Right lobe of liver (tissue), 6 donors: ENCODE data around the gene PEX6. TPM values are rescaled to one million over a fixed set of nuclear protein-coding genes. Genes with fewer than 3 reads are reported as not detected.

Source experiments
- ATAC-seq, 4 donors: fragments of 200-7000 bp; cut with Tn5 transposase; one replicate each; pipeline ENCODE4 v1.9.1; 2020; ENCODE audit warnings: mild to moderate bottlenecking in 4 of 4, moderate library complexity in 4 of 4
- DNase-seq, 3 donors: peaks; one replicate each; pipeline ENCODE4 v3.0.0-alpha.2; 2020
- H3K27ac ChIP-seq, 3 donors: fragments of 200-600 bp; one replicate each; pipeline ENCODE4 v1.8.0; 2022
- H3K27me3 ChIP-seq, 2 donors: fragments of 200-600 bp; one replicate each; pipeline ENCODE4 v1.8.0; 2022
- H3K36me3 ChIP-seq, 4 donors: fragments of 200-600 bp; sonication (generic) in 1 of 4; one replicate each; pipeline versions ENCODE4 v1.5.1 to v1.8.0; 2017 to 2022; ENCODE audit warnings: control low read depth in 1 of 4
- H3K4me1 ChIP-seq, 4 donors: fragments of 200-600 bp; sonication (generic) in 1 of 4; one replicate each; pipeline versions ENCODE4 v1.5.1 to v1.8.0; 2017 to 2022; ENCODE audit warnings: control low read depth in 1 of 4
- H3K4me3 ChIP-seq, 3 donors: fragments of 200-600 bp; one replicate each; pipeline ENCODE4 v1.8.0; 2022
- H3K9me3 ChIP-seq, 4 donors: fragments of 200-600 bp; sonication (generic) in 1 of 4; one replicate each; pipeline versions ENCODE4 v1.5.1 to v1.8.0; 2017 to 2022; ENCODE audit warnings: control low read depth in 1 of 4
- POLR2A ChIP-seq: fragments of 450-650 bp; IDR thresholded peaks from one replicate; pipeline ENCODE4 v1.6.1; 2017; ENCODE audit warnings: antibody characterized with exemption, mild to moderate bottlenecking
- WGBS: methylation state at CpG from one replicate; pipeline ENCODE4 v1.1.6; 2018; ENCODE audit warnings: low coverage, low lambda C conversion rate; ENCODE audit not compliant: insufficient coverage; ENCODE audit errors: missing lambda C conversion rate; 5-methylcytosine and 5-hydroxymethylcytosine counted together
- intact Hi-C, 2 donors: fragments of 100-400 bp; cut with DNase I; formaldehyde crosslinking; loops; one replicate each; pipeline versions ENCODE4 v1.11.2 to v1.14.1; 2022
- total RNA-seq, 6 experiments: library from RNA; depleted of rRNA in 2 of 6; stranded (reverse); fragments of >200 nt in 2 of 6; fragmentation: NEBNext Ultra II Directional in 3 of 6; extraction: Animal tissue kit (Norgen Biotek cat#: 25700) in 3 of 6; gene quantifications; one replicate each; pipeline versions ENCODE4 v1.1.0 to v1.2.4, GENCODE V29; 2016 to 2023
- TF ChIP-seq, protein P1 (sequence below), 4 donors: fragments of 200-600 bp in 3 of 4; fragments of 450-650 bp in 1 of 4; IDR thresholded peaks; one replicate each; pipeline versions ENCODE4 v1.5.1 to v1.8.0; 2016 to 2022; ENCODE audit warnings: antibody characterized with exemption in 4 of 4, mild to moderate bottlenecking in 2 of 4
- donor health status: DM: no; HTN: yes; CAD: no.
- donor health status: DM: no; HTN: no; CAD: no.
- donor health status: DM: no; HTN: no; CAD: no.
- donor health status: DM: no; HTN: yes; CAD: no.
- donor health status: DM: no; HTN: yes; CAD: no.

The PEX6 gene
- total RNA-seq, 6 experiments from 2014 or later, result 15.7 to 25.9 (median 21.3) TPM

DNA sequence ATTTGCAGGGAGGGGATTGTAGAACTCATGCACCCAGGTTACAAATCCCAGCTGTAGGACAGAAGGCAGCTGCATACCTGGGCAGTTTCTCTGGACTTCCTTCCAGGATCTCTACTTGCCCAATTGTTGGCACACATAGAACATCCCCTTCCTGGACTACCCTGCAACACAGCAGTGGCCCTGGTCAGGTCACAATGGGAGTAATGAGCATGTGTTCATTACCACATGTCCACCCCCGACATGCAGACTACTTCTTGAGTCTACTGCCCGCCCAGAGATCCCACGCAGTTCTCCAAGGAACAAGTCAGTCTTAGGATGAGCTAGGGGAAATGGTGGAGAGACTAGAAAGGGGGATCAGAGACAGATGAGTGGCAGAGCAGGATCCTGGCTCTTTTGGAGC, 5.1 kb downstream of the PEX6 start:
- H3K27ac ChIP-seq, result no peak overlapping the region
- intact Hi-C loops, result no loop called here
- no peaks in the 10 kb centered on the region for H3K9me3 ChIP-seq
- peaks cover 0 to 30% (median 2%) of the 10 kb centered on the region in 4 donors for H3K4me1 ChIP-seq
- H3K27me3 ChIP-seq, result no peaks in the 10 kb centered on the region
- DNase-seq (no peak), ATAC-seq (no peak)
- no peak overlapping the region for H3K4me3 ChIP-seq
- 71% methylated on average over 3 of the region's 3 CpGs for WGBS
- peaks cover 0 to 3% (median 0%) of the 10 kb centered on the region in 4 donors for H3K36me3 ChIP-seq
- TF ChIP-seq, protein P1, sequence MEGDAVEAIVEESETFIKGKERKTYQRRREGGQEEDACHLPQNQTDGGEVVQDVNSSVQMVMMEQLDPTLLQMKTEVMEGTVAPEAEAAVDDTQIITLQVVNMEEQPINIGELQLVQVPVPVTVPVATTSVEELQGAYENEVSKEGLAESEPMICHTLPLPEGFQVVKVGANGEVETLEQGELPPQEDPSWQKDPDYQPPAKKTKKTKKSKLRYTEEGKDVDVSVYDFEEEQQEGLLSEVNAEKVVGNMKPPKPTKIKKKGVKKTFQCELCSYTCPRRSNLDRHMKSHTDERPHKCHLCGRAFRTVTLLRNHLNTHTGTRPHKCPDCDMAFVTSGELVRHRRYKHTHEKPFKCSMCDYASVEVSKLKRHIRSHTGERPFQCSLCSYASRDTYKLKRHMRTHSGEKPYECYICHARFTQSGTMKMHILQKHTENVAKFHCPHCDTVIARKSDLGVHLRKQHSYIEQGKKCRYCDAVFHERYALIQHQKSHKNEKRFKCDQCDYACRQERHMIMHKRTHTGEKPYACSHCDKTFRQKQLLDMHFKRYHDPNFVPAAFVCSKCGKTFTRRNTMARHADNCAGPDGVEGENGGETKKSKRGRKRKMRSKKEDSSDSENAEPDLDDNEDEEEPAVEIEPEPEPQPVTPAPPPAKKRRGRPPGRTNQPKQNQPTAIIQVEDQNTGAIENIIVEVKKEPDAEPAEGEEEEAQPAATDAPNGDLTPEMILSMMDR (IDR thresholded peaks at IDR 0.05), result no peak
- TF ChIP-seq POLR2A, result no peak

DNA sequence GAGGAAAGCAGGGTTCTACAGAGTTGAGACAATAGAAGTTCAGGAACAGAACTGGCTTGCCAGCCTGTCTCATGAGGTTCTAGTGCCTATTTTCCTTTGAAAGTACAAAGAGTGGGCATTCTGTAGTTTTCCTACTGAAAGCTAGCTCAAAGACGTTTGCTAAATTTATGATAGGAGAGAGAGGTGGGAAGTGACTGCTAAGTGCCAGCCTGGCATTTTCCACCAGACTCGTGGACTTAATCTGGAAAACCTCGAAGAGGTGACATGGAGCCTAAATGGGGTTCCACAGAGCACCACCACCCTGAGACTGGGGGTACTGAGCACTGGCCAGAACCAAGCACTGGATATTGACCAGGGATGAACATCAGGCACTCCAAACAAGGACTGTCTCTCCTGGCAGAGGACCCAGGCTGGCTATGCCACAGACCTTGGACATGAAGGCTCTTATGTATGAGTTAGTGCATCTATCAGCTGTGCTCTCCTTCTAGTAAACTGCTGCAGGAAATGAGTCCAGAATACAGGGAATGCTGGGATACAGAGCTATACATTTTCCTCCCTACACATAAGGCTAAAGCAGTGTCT, 7.1 kb downstream of the PEX6 start:
- Histone ChIP-seq H3K4me3 (no peak overlapping the region), H3K27ac (no peak overlapping the region)
- intact Hi-C loops, result no loop called here

DNA sequence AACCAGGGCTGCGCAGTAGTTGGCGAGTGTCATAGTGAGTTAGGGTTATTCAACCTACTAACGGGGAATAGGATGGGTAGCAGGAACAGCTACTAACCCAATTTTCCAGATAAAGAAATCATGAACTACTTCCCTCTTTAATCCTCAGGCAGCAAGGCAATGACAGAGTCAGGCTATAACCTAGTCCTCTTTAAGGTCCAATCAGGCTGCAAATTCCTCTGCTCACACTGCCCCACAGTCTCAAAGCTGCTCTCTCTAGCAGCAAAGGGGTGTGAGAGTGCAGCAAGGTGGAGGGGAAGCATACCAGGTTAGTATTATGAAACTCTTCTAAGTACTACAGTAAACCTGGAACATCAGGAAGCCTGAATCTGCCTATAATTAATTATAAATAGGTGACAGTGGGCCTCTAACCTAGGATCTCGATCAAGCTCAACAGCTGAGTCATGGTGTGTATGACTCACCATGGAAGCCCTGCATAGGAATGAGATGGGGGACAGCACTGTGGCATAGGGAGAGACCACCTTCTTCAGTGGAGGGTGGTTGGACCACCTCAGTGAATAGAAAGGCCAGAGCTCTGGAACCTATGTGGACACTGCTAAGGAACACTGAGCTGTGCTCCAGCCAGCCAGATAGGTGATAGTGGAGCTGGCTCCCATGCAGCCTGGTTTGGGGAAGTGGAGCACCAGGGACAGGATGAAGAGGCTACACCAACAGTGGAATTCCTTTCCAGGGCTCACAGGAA, 7.9 kb downstream of the PEX6 start:
- TF ChIP-seq, protein P1 (IDR thresholded peaks at IDR 0.05), result no peak
- TF ChIP-seq POLR2A, result no peak
- DNase-seq (no peak), ATAC-seq (peak in 1 of 4 donors; percentile 73)
- Histone ChIP-seq H3K27ac (no peak overlapping the region), H3K4me1 (peaks cover 0 to 18% (median 0%) of the 10 kb centered on the region in 4 donors), H3K27me3 (no peaks in the 10 kb centered on the region), H3K4me3 (no peak overlapping the region), H3K9me3 (no peaks in the 10 kb centered on the region), H3K36me3 (peaks cover 0 to 10% (median 5%) of the 10 kb centered on the region in 4 donors)
- intact Hi-C loops, result no loop called here
- 45% methylated on average over 1 of the region's 4 CpGs for WGBS

More for the DNA sequence above, 7.1 kb downstream of the PEX6 start:
- Histone ChIP-seq H3K4me1 (peaks cover 0 to 18% (median 0%) of the 10 kb centered on the region in 4 donors), H3K36me3 (peaks cover 0 to 4% (median 2%) of the 10 kb centered on the region in 4 donors), H3K9me3 (no peaks in the 10 kb centered on the region), H3K27me3 (no peaks in the 10 kb centered on the region)
- DNase-seq (no peak), ATAC-seq (no peak)
- WGBS, result 80% methylated on average over 2 of the region's 3 CpGs
- TF ChIP-seq, protein P1 (IDR thresholded peaks at IDR 0.05), result no peak
- no peak for TF ChIP-seq POLR2A

DNA sequence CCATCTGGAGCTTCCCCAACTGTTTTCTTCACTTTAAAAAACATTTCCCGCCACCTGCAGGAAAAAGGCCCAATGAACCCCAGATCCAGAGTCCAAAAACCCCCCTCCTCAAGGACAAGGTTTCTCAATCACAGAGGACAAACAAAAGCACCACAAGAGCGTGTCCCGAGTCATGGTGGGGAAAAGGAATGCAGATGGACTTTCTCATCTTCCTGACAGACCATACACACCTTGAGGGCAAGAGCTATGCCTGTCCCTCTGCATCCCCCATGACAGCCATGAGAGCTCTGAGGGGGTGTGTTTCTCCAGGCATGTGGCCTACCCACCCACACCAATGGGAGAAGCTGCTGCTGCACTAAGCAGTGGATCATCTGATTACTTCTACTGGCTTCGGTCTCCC, 9.0 kb downstream of the PEX6 start:
- Histone ChIP-seq H3K27ac (no peak overlapping the region), H3K27me3 (no peaks in the 10 kb centered on the region), H3K4me1 (peaks cover 0 to 18% (median 0%) of the 10 kb centered on the region in 4 donors), H3K36me3 (peaks cover 0 to 21% (median 9%) of the 10 kb centered on the region in 4 donors), H3K9me3 (no peaks in the 10 kb centered on the region), H3K4me3 (no peak overlapping the region)
- intact Hi-C loops, result no loop called here
- WGBS, result 67% methylated on average over 2 of the region's 4 CpGs
- no peak for TF ChIP-seq POLR2A
- ATAC-seq (no peak), DNase-seq (no peak)

DNA sequence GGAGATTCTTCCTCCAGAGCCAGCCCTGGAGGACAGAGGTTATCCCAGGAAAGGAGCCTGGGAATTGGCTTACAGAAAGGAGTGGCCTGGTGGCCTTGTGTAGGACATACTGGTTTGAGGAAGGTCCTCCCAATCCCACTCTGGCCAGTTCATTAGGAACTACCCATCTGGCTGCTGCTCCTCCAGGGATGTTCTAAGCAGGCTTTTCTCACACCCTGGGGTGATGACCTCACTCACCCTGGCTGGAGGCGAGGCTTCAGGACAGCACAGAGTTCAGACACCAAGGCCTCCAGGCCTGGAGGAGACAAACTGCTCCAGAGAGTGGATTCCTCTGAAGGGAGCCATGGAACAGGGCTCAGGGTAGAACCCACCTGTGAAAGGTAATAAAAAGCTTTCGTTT, 9.6 kb downstream of the PEX6 start:
- Histone ChIP-seq H3K27ac (no peak overlapping the region), H3K9me3 (no peaks in the 10 kb centered on the region), H3K27me3 (no peaks in the 10 kb centered on the region), H3K36me3 (peaks cover 0 to 26% (median 12%) of the 10 kb centered on the region in 4 donors), H3K4me1 (peaks cover 0 to 18% (median 0%) of the 10 kb centered on the region in 4 donors), H3K4me3 (no peak overlapping the region)
- TF ChIP-seq, protein P1 (IDR thresholded peaks at IDR 0.05), result no peak
- no peak for TF ChIP-seq POLR2A
- ATAC-seq, result peak in 3 of 4 donors; percentile 9 to 35 (median 24)
- DNase-seq, result no peak
- intact Hi-C loops, result no loop called here
- WGBS, result 80% methylated on average over 2 of the region's 2 CpGs
